HUES6 (cell line): ENCODE data around the gene CACNA1F.
A peak's percentile ranks its signal among the peaks of the same experiment; 100 is the strongest.

ENCODE experiments used
- H3K27ac ChIP-seq: 2 replicates; pipeline ENCODE4 v1.7.0; 2013; ENCODE audit warnings: low read depth, mild to moderate bottlenecking, low read length, inconsistent platforms
- H3K27me3 ChIP-seq: 2 replicates; pipeline ENCODE4 v1.6.1; 2013; ENCODE audit warnings: low read length; ENCODE audit not compliant: control insufficient read depth, insufficient read depth
- H3K36me3 ChIP-seq: 2 replicates; pipeline ENCODE4 v1.6.1; 2013; ENCODE audit warnings: low read length; ENCODE audit not compliant: control insufficient read depth, insufficient read depth
- H3K4me1 ChIP-seq: 2 replicates; pipeline ENCODE4 v1.6.1; 2013; ENCODE audit warnings: low read length; ENCODE audit not compliant: control insufficient read depth, insufficient read depth
- H3K4me3 ChIP-seq: 2 replicates; pipeline ENCODE4 v1.5.1; 2013; ENCODE audit warnings: low read depth, low read length
- H3K9ac ChIP-seq: one replicate; pipeline ENCODE4 v1.6.1; 2013; ENCODE audit warnings: mild to moderate bottlenecking, low read length
- H3K9me3 ChIP-seq: 2 replicates; pipeline ENCODE4 v1.6.1; 2013; ENCODE audit warnings: low read depth, low read length; ENCODE audit not compliant: control insufficient read depth, insufficient read depth

Gene CACNA1F

GRCh38 chrX:49269767-49270248, 36.7 kb upstream of the CACNA1F start, which contains the start of gene PPP1R3F:
Gene PPP1R3F, plus strand, starts transcription at chrX:49269793. Its CDS starts 77 bp downstream, at chrX:49269870.
- Histone ChIP-seq H3K4me1 (no peaks in the 10 kb centered on the region; the same call in 1 of the 2 replicates), H3K9me3 (peaks cover 12% of the 10 kb centered on the region; the same call in 1 of the 2 replicates), H3K27ac (peak within 1 kb of the TSS; percentile 83; the same call in 1 of the 2 replicates), H3K36me3 (no peaks in the 10 kb centered on the region), H3K4me3 (peak within 1 kb of the TSS; percentile 88), H3K9ac (peak within 1 kb of the TSS; percentile 85), H3K27me3 (no peaks in the 10 kb centered on the region)

GRCh38 chrX:49269010-49269766, 36.0 kb upstream of the CACNA1F start:
- Histone ChIP-seq H3K36me3 (no peaks in the 10 kb centered on the region), H3K9ac (peak overlapping the region; percentile 85), H3K4me3 (peak overlapping the region; percentile 88), H3K9me3 (peaks cover 12% of the 10 kb centered on the region; the same call in 1 of the 2 replicates), H3K4me1 (no peaks in the 10 kb centered on the region; the same call in 1 of the 2 replicates), H3K27me3 (no peaks in the 10 kb centered on the region), H3K27ac (peak overlapping the region; percentile 79; the same call in 1 of the 2 replicates)

GRCh38 chrX:49268702-49269009, 35.5 kb upstream of the CACNA1F start:
- no peaks in the 10 kb centered on the region for H3K27me3 ChIP-seq
- H3K27ac ChIP-seq = no peak overlapping the region
- peaks cover 12% of the 10 kb centered on the region; the same call in 1 of the 2 replicates for H3K9me3 ChIP-seq
- H3K9ac ChIP-seq = peak overlapping the region; percentile 77
- no peaks in the 10 kb centered on the region for H3K36me3 ChIP-seq
- H3K4me3 ChIP-seq = peak overlapping the region; percentile 67
- H3K4me1 ChIP-seq = no peaks in the 10 kb centered on the region; the same call in 1 of the 2 replicates

- Histone ChIP-seq H3K9ac (no peak overlapping the region), H3K9me3 (peaks cover 14% of the 10 kb centered on the region; the same call in 1 of the 2 replicates), H3K27me3 (no peaks in the 10 kb centered on the region), H3K4me1 (no peaks in the 10 kb centered on the region; the same call in 1 of the 2 replicates), H3K4me3 (no peak overlapping the region), H3K27ac (no peak overlapping the region), H3K36me3 (no peaks in the 10 kb centered on the region)
Observed at GRCh38 chrX:49266523-49267445, 33.6 kb upstream of the CACNA1F start.

GRCh38 chrX:49264460-49264859, 31.3 kb upstream of the CACNA1F start, which contains the start of gene FOXP3:
Gene FOXP3, minus strand, starts transcription at chrX:49264710. Its CDS starts 6,205 bp downstream, at chrX:49258505.
- Histone ChIP-seq H3K36me3 (no peaks in the 10 kb centered on the region), H3K27ac (no peak within 1 kb of the TSS), H3K4me3 (no peak within 1 kb of the TSS), H3K9ac (no peak within 1 kb of the TSS), H3K9me3 (peaks cover 17% of the 10 kb centered on the region; the same call in 1 of the 2 replicates), H3K4me1 (no peaks in the 10 kb centered on the region; the same call in 1 of the 2 replicates), H3K27me3 (no peaks in the 10 kb centered on the region)

- Histone ChIP-seq H3K9ac (no peak overlapping the region), H3K27me3 (no peaks in the 10 kb centered on the region), H3K9me3 (peaks cover 24% of the 10 kb centered on the region; the same call in 1 of the 2 replicates), H3K4me3 (no peak overlapping the region), H3K36me3 (no peaks in the 10 kb centered on the region), H3K4me1 (no peaks in the 10 kb centered on the region; the same call in 1 of the 2 replicates), H3K27ac (no peak overlapping the region)
Observed at GRCh38 chrX:49263631-49264030, 30.5 kb upstream of the CACNA1F start.

GRCh38 chrX:49262603-49263002, 29.5 kb upstream of the CACNA1F start:
- no peaks in the 10 kb centered on the region for H3K27me3 ChIP-seq
- H3K9me3 ChIP-seq = peaks cover 30% of the 10 kb centered on the region; the same call in 1 of the 2 replicates
- no peaks in the 10 kb centered on the region; the same call in 1 of the 2 replicates for H3K4me1 ChIP-seq
- H3K4me3 ChIP-seq = no peak overlapping the region
- no peak overlapping the region for H3K9ac ChIP-seq
- H3K27ac ChIP-seq = no peak overlapping the region
- no peaks in the 10 kb centered on the region for H3K36me3 ChIP-seq

GRCh38 chrX:49260221-49260985, 27.3 kb upstream of the CACNA1F start:
- Histone ChIP-seq H3K27ac (no peak overlapping the region), H3K36me3 (no peaks in the 10 kb centered on the region), H3K4me3 (no peak overlapping the region), H3K9ac (no peak overlapping the region), H3K4me1 (no peaks in the 10 kb centered on the region), H3K9me3 (peaks cover 27% of the 10 kb centered on the region; the same call in 1 of the 2 replicates), H3K27me3 (no peaks in the 10 kb centered on the region)

- Histone ChIP-seq H3K9ac (no peak overlapping the region), H3K36me3 (no peaks in the 10 kb centered on the region), H3K9me3 (peaks cover 28% of the 10 kb centered on the region; the same call in 1 of the 2 replicates), H3K4me1 (no peaks in the 10 kb centered on the region), H3K27ac (no peak overlapping the region), H3K4me3 (no peak overlapping the region), H3K27me3 (no peaks in the 10 kb centered on the region)
Observed at GRCh38 chrX:49258749-49259124, 25.6 kb upstream of the CACNA1F start.
